A549 (cell line): ENCODE results near the gene ARHGAP22. TPM values are rescaled to one million over a fixed set of nuclear protein-coding genes. Genes with fewer than 3 reads are reported as not detected.

Source experiments
- ATAC-seq, 2 experiments: fragments of 200-7000 bp in 1 of 2; fragments of >200 bp in 1 of 2; cut with Nextera tagmentation in 1 of 2; cut with Tn5 transposase in 1 of 2; 3 replicates each; pipeline versions ENCODE4 v1.8.0 to v1.9.1; 2018 to 2020; ENCODE audit warnings: mild to moderate bottlenecking in 1 of 2, moderate library complexity in 1 of 2
- CTCF ChIA-PET: fragments of 300-600 bp; sonication (Branson Sonifier 250); formaldehyde crosslinking; extraction: SDS; loops from one replicate; lab custom pipeline; 2021; ENCODE audit warnings: antibody characterized with exemption, inconsistent platforms; lab: Yijun Ruan, JAX
- POLR2A ChIA-PET: fragments of 350-600 bp; formaldehyde crosslinking; extraction: SDS; loops from one replicate; lab custom pipeline; 2021; ENCODE audit warnings: antibody characterized with exemption, inconsistent platforms; lab: Yijun Ruan, JAX
- DNase-seq, 2 experiments: peaks; one replicate each; pipeline versions ENCODE4 v3.0.0 to v3.0.0-alpha.2; 2011 to 2016; ENCODE audit warnings: low read depth in 1 of 2, low spot score in 1 of 2
- FAIRE-seq: peaks from 2 replicates; lab custom pipeline; 2011; peaks lifted over from hg19 to GRCh38; lab: Jason Lieb, UNC
- H3K27ac ChIP-seq, 2 experiments: fragments of >200 bp; sonication (Bioruptor Twin); formaldehyde crosslinking; 3 replicates each; pipeline ENCODE4 v1.5.1; 2016 to 2017
- H3K4me1 ChIP-seq: fragments of >200 bp; sonication (Bioruptor Twin); formaldehyde crosslinking; 3 replicates; pipeline ENCODE4 v1.6.1; 2016
- H3K4me2 ChIP-seq: fragments of >200 bp; sonication (Bioruptor Twin); formaldehyde crosslinking; 3 replicates; pipeline ENCODE4 v1.6.1; 2016
- H3K4me3 ChIP-seq: fragments of >200 bp; sonication (Bioruptor Twin); formaldehyde crosslinking; 3 replicates; pipeline ENCODE4 v1.5.1; 2016
- H3K9me3 ChIP-seq: fragments of >200 bp; sonication (Bioruptor Twin); formaldehyde crosslinking; 3 replicates; pipeline ENCODE4 v1.6.1; 2016
- BHLHE40 ChIP-seq: IDR thresholded peaks from 2 replicates; pipeline ENCODE4 v1.6.1; 2012; ENCODE audit warnings: low read depth, low read length, inconsistent platforms
- CBX2 ChIP-seq: fragments of 200-600 bp; sonication (generic); IDR thresholded peaks from 2 replicates; pipeline ENCODE4 v1.6.1; 2016; ENCODE audit warnings: low read depth, mild to moderate bottlenecking, borderline replicate concordance
- CHD4 ChIP-seq: fragments of 200-600 bp; sonication (generic); IDR thresholded peaks from 2 replicates; pipeline ENCODE4 v1.6.1; 2016; ENCODE audit warnings: antibody characterized with exemption, mild to moderate bottlenecking, borderline replicate concordance
- EHF ChIP-seq: fragments of 250-450 bp; sonication (Bioruptor Pico); IDR thresholded peaks from 2 replicates; pipeline ENCODE4 v1.5.0; 2020; ENCODE audit warnings: mild to moderate bottlenecking
- HDAC2 ChIP-seq: fragments of 200-600 bp; sonication (generic); IDR thresholded peaks from 2 replicates; pipeline ENCODE4 v1.6.1; 2016
- HOXB5 ChIP-seq: fragments of 250-450 bp; sonication (Bioruptor Pico); IDR thresholded peaks from 2 replicates; pipeline ENCODE4 v1.5.0; 2020; ENCODE audit warnings: mild to moderate bottlenecking, moderate library complexity
- JUNB ChIP-seq: fragments of >200 bp; sonication (Bioruptor Twin); formaldehyde crosslinking; IDR thresholded peaks from 2 replicates; pipeline ENCODE4 v1.6.1; 2016
- KDM5A ChIP-seq: fragments of 200-600 bp; sonication (generic); IDR thresholded peaks from 2 replicates; pipeline ENCODE4 v1.6.1; 2016; ENCODE audit warnings: antibody characterized with exemption, mild to moderate bottlenecking
- PHF8 ChIP-seq: fragments of 200-600 bp; sonication (generic); IDR thresholded peaks from 2 replicates; pipeline ENCODE4 v1.6.1; 2016; ENCODE audit warnings: low read depth, mild to moderate bottlenecking, antibody characterized with exemption, moderate library complexity, borderline replicate concordance
- POLR2A ChIP-seq: IDR thresholded peaks from 2 replicates; pipeline ENCODE4 v1.6.1; 2012; ENCODE audit warnings: mild to moderate bottlenecking, low read length
- RAD21 ChIP-seq, 2 experiments: fragments of >200 bp in 1 of 2; sonication (Bioruptor Twin) in 1 of 2; formaldehyde crosslinking in 1 of 2; IDR thresholded peaks in 1 of 2; conservative IDR thresholded peaks in 1 of 2; 2 replicates in 1 of 2; 3 replicates in 1 of 2; pipeline ENCODE4 v1.6.1; 2012 to 2018; ENCODE audit warnings: inconsistent platforms in 1 of 2
- SMC3 ChIP-seq: fragments of >200 bp; sonication (Bioruptor Twin); formaldehyde crosslinking; IDR thresholded peaks from 3 replicates; pipeline ENCODE4 v1.6.1; 2018; ENCODE audit warnings: inconsistent platforms
- TP53 ChIP-seq: fragments of 250-450 bp; sonication (Bioruptor Pico); IDR thresholded peaks from 2 replicates; pipeline ENCODE4 v1.5.0; 2021; ENCODE audit warnings: mild to moderate bottlenecking, moderate library complexity
- ZSCAN20 ChIP-seq: fragments of 250-450 bp; sonication (Bioruptor Pico); IDR thresholded peaks from 2 replicates; pipeline ENCODE4 v1.8.0; 2022; ENCODE audit warnings: mild to moderate bottlenecking, moderate library complexity
- WGBS: methylation state at CpG from one replicate; pipeline ENCODE4 v1.1.6; 2017; ENCODE audit errors: missing lambda C conversion rate; 5-methylcytosine and 5-hydroxymethylcytosine counted together
- polyA plus RNA-seq, 4 experiments: library from polyadenylated mRNA; depleted of rRNA in 3 of 4; stranded (reverse); fragments of >200 nt; fragmentation: RNase III in 1 of 4; extraction: RNeasy Plus Mini Kit Qiagen cat#74134 plus additional on column Dnase treatment in 1 of 4; gene quantifications; 2 replicates in 3 of 4; 3 replicates in 1 of 4; pipeline ENCODE4 v1.2.3, GENCODE V29; 2011 to 2017
- TF ChIP-seq, protein P1 (sequence below): IDR thresholded peaks from 2 replicates; pipeline ENCODE4 v1.6.1; 2012; ENCODE audit warnings: low read depth, borderline replicate concordance
- TF ChIP-seq, protein P2 (sequence below): fragments of >200 bp; sonication (Bioruptor Twin); formaldehyde crosslinking; IDR thresholded peaks from 3 replicates; pipeline ENCODE4 v1.5.1; 2016
- TF ChIP-seq, protein P3 (sequence below): IDR thresholded peaks from 2 replicates; pipeline ENCODE4 v1.6.1; 2012
- TF ChIP-seq, protein P4 (sequence below): fragments of 250-450 bp; sonication (Bioruptor Pico); IDR thresholded peaks from 2 replicates; pipeline ENCODE4 v1.5.0; 2020; ENCODE audit warnings: low read depth, mild to moderate bottlenecking, moderate library complexity
- TF ChIP-seq, protein P5 (sequence below): fragments of 250-450 bp; sonication (Bioruptor Pico); IDR thresholded peaks from 2 replicates; pipeline ENCODE4 v1.5.0; 2021; ENCODE audit warnings: mild to moderate bottlenecking, moderate library complexity, borderline replicate concordance

Gene ARHGAP22
- polyA plus RNA-seq, 2 of the 4 experiments (the other 2 are of a cell fraction) = 1.9 to 3.2 TPM

DNA sequence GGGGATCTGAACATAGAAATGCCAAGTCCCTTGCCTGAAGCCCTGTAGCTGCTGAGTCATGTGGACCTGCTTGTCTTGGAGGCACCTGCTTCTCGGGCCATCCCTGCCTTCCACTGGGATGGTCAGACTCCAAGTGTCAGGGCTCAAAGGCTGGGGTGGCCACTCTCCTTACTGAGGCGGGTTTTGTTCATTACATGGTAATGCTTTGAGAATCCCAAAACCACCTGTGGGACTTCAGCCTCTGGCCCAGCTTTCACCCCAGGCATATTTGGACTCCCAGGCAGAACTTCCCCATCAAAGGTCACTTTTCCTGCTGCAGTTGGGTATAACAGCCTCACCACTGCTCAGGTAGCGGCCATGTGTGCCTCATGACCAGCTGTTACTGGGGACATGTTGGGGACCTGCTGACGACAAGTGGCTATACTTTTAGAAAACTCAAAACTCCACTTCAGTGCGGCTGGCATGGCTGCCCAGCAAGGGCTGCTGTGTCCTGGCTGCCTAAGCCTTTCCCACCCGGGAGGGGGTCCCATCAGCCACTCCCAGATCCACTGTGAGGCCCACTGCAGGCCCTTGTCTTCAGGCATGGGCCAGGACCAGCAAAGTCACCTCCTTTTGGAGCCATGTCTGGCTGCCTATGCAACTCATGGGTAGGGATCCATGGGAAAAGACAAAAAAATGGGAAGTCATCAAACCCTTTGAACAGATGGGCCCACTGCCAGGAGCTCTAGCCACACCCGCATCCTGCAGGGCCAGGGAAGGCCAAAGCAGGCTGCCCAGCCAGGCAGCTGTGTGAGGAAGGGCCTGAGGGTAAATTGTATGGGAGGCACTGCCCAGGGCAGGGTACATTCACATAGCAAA lies 96.7 kb downstream of the ARHGAP22 start:
- POLR2A ChIA-PET = no interaction called here
- Histone ChIP-seq H3K4me1 (peaks cover 6% of the 10 kb centered on the region; the same call in 1 of the 3 replicates), H3K9me3 (no peaks in the 10 kb centered on the region), H3K27ac (peak overlapping the region in 1 of 2 experiments; percentile 18; a peak in 1 of 6 replicates)
- 83% methylated on average over 6 of the region's 7 CpGs for WGBS
- TF ChIP-seq HOXB5 (CRISPR knock-in tag) = no peak
- TF ChIP-seq, all 56 proteins: peak for 0
- CTCF ChIA-PET = interaction anchor here (1.3 to 1.5 kb wide), 2 partner anchors 14 to 191 kb away, joined by 3 to 4 read pairs; no protein-coding TSS in a partner anchor
- H3K4me2 ChIP-seq = no peak overlapping the region
- ATAC-seq (no peak), DNase-seq (no peak), FAIRE-seq (no peak)
- no peak overlapping the region for H3K4me3 ChIP-seq

DNA sequence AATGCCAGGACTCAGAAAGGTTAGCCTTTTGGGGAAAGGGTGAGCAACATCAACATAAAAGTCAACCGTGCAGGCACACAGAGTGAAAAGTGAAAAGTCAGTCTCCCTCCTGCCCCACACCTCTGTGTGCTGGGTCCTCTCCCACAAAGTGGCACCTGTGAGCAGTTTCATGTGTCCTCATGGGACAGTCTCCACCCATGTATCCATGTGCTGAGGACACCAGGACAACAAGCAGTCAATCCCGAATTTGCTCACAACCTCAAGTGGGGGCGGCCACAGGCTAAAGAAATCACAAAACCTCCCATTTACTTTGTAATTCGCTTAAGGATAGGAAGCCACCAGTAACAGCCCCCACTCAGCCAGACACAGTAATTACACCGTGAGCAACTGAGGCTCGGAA lies 97.4 kb downstream of the ARHGAP22 start:
- H3K4me3 ChIP-seq = no peak overlapping the region

DNA sequence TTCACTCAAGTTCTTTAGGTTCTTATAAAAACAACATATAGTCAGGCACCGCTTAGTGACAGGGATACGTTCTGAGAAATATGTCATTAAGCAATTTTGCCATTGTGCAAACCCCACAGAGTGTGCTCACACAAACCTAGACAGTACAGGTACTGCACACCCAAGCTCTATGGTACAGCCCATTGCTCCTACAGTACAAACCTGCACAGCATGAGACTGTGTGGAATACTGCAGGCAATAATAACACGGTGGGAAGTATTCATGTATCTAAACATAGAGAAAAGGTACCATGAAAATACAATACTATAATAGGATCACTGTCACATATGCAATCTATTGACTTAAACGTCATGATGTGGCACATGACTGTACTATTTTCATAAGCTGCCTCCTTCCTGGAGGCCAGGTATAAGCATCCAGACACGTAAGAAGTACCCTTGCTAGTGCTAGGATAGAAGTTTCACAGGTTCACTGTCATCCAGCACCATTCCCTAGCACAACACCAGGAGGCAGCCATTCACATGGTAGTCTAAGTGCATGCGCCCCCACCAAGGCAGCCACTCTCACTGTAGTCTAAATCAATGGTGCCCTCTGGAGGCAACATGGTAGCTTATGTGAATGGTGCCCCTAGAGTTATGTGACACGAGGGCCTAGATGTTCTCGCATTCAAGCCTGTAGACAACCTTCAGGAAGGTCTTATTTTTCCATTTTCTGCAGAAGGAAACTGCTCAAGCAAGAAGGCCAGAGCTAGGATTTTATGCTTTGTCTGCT lies 98.5 kb downstream of the ARHGAP22 start:
- DNase-seq (peak; percentile 32 to 66), FAIRE-seq (no peak), ATAC-seq (peak; percentile 54 to 82; a peak in 4 of 6 replicates)
- POLR2A ChIA-PET = no interaction called here
- CTCF ChIA-PET = interaction anchor here (0.7 to 2.2 kb wide), 6 partner anchors 18 to 199 kb away, joined by 3 to 14 read pairs (median 3); no protein-coding TSS in a partner anchor
- no peak overlapping the region for H3K4me2 ChIP-seq
- 84% methylated on average over 8 of the region's 8 CpGs for WGBS
- H3K4me3 ChIP-seq = no peak overlapping the region
- TF ChIP-seq POLR2A (no peak), EHF (CRISPR knock-in tag) (no peak), RAD21 (conservative IDR thresholded peaks at IDR 0.05 in 1 of 2, IDR thresholded peaks at IDR 0.05 in 1 of 2) (peak; percentile 45 to 62), PHF8 (no peak), CBX2 (no peak), SMC3 (peak; percentile 37; the same call in 1 of the 3 replicates), TP53 (CRISPR knock-in tag) (no peak)
- TF ChIP-seq, protein P1, sequence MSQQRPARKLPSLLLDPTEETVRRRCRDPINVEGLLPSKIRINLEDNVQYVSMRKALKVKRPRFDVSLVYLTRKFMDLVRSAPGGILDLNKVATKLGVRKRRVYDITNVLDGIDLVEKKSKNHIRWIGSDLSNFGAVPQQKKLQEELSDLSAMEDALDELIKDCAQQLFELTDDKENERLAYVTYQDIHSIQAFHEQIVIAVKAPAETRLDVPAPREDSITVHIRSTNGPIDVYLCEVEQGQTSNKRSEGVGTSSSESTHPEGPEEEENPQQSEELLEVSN = no peak
- TF ChIP-seq, protein P2, sequence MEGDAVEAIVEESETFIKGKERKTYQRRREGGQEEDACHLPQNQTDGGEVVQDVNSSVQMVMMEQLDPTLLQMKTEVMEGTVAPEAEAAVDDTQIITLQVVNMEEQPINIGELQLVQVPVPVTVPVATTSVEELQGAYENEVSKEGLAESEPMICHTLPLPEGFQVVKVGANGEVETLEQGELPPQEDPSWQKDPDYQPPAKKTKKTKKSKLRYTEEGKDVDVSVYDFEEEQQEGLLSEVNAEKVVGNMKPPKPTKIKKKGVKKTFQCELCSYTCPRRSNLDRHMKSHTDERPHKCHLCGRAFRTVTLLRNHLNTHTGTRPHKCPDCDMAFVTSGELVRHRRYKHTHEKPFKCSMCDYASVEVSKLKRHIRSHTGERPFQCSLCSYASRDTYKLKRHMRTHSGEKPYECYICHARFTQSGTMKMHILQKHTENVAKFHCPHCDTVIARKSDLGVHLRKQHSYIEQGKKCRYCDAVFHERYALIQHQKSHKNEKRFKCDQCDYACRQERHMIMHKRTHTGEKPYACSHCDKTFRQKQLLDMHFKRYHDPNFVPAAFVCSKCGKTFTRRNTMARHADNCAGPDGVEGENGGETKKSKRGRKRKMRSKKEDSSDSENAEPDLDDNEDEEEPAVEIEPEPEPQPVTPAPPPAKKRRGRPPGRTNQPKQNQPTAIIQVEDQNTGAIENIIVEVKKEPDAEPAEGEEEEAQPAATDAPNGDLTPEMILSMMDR = peak; percentile 44
- peaks cover 6% of the 10 kb centered on the region; the same call in 1 of the 3 replicates for H3K4me1 ChIP-seq
- H3K9me3 ChIP-seq = no peaks in the 10 kb centered on the region
- H3K27ac ChIP-seq = no peak overlapping the region

More for the DNA sequence above, 97.4 kb downstream of the ARHGAP22 start:
- CTCF ChIA-PET = interaction anchor here (0.8 to 1.5 kb wide), 2 partner anchors 17 to 142 kb away, joined by 3 read pairs; no protein-coding TSS in a partner anchor
- no peak for ATAC-seq
- Histone ChIP-seq H3K27ac (no peak overlapping the region), H3K9me3 (no peaks in the 10 kb centered on the region), H3K4me1 (peaks cover 6% of the 10 kb centered on the region; the same call in 1 of the 3 replicates), H3K4me2 (no peak overlapping the region)
- no peak for FAIRE-seq
- WGBS = 75% methylated on average over 6 of the region's 6 CpGs
- POLR2A ChIA-PET = no interaction called here
- DNase-seq = no peak
- TF ChIP-seq, protein P3, sequence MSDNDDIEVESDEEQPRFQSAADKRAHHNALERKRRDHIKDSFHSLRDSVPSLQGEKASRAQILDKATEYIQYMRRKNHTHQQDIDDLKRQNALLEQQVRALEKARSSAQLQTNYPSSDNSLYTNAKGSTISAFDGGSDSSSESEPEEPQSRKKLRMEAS = no peak
- TF ChIP-seq, protein P4, sequence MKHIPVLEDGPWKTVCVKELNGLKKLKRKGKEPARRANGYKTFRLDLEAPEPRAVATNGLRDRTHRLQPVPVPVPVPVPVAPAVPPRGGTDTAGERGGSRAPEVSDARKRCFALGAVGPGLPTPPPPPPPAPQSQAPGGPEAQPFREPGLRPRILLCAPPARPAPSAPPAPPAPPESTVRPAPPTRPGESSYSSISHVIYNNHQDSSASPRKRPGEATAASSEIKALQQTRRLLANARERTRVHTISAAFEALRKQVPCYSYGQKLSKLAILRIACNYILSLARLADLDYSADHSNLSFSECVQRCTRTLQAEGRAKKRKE (CRISPR knock-in tag) = no peak
- no peak for TF ChIP-seq PHF8
- no peak for TF ChIP-seq KDM5A
- no peak for TF ChIP-seq BHLHE40
- no peak for TF ChIP-seq CHD4
- no peak for TF ChIP-seq HDAC2
- no peak for TF ChIP-seq JUNB
- TF ChIP-seq, protein P5, sequence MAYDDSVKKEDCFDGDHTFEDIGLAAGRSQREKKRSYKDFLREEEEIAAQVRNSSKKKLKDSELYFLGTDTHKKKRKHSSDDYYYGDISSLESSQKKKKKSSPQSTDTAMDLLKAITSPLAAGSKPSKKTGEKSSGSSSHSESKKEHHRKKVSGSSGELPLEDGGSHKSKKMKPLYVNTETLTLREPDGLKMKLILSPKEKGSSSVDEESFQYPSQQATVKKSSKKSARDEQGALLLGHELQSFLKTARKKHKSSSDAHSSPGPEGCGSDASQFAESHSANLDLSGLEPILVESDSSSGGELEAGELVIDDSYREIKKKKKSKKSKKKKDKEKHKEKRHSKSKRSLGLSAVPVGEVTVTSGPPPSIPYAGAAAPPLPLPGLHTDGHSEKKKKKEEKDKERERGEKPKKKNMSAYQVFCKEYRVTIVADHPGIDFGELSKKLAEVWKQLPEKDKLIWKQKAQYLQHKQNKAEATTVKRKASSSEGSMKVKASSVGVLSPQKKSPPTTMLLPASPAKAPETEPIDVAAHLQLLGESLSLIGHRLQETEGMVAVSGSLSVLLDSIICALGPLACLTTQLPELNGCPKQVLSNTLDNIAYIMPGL (CRISPR knock-in tag) = no peak
- TF ChIP-seq ZSCAN20 (CRISPR knock-in tag) = no peak
